Breast epithelium (tissue), 4 donors: ENCODE measurements around the gene DEGS1. TPM values are rescaled to one million over a fixed set of nuclear protein-coding genes. Genes with fewer than 3 reads are reported as not detected.

ENCODE experiments used
- DNase-seq, 2 donors: peaks; one replicate each; pipeline ENCODE4 v3.0.0-alpha.2; 2019; ENCODE audit warnings: low spot score in 2 of 2
- H3K27ac ChIP-seq, 2 donors: fragments of 200-600 bp; sonication (generic) in 1 of 2; one replicate each; pipeline ENCODE4 v1.5.1; 2016 to 2019; ENCODE audit warnings: mild to moderate bottlenecking in 1 of 2
- H3K27me3 ChIP-seq, 2 donors: fragments of 200-600 bp; sonication (generic) in 1 of 2; one replicate each; pipeline versions ENCODE4 v1.5.1 to v1.6.0; 2017 to 2019; ENCODE audit warnings: control low read depth in 1 of 2, mild to moderate bottlenecking in 1 of 2
- H3K36me3 ChIP-seq: fragments of 200-600 bp; one replicate; pipeline ENCODE4 v1.5.1; 2019
- H3K4me1 ChIP-seq, 2 donors: fragments of 200-600 bp; sonication (generic); one replicate each; pipeline ENCODE4 v1.5.1; 2016 to 2019; ENCODE audit warnings: control low read depth in 1 of 2
- H3K4me3 ChIP-seq, 3 donors: fragments of 200-600 bp; sonication (generic); 1 replicate in 2 of 3; 2 replicates in 1 of 3; pipeline ENCODE4 v1.5.1; 2016 to 2019; ENCODE audit warnings: mild to moderate bottlenecking in 3 of 3, moderate library complexity in 2 of 3
- H3K9me3 ChIP-seq, 2 donors: fragments of 200-600 bp; sonication (generic) in 1 of 2; one replicate each; pipeline ENCODE4 v1.5.1; 2016 to 2019; ENCODE audit warnings: control low read depth in 1 of 2
- CTCF ChIP-seq, 3 donors: fragments of 450-650 bp; IDR thresholded peaks; one replicate each; pipeline ENCODE4 v1.5.1; 2016 to 2017; ENCODE audit warnings: antibody characterized with exemption in 3 of 3, mild to moderate bottlenecking in 3 of 3, moderate library complexity in 3 of 3
- POLR2A ChIP-seq: fragments of 450-650 bp; IDR thresholded peaks from one replicate; pipeline ENCODE4 v1.6.1; 2016; ENCODE audit warnings: antibody characterized with exemption, mild to moderate bottlenecking, moderate library complexity
- POLR2AphosphoS5 ChIP-seq, 3 donors: sonication (generic); formaldehyde crosslinking; IDR thresholded peaks; one replicate each; pipeline ENCODE4 v1.6.1; 2017; ENCODE audit warnings: antibody characterized with exemption in 3 of 3
- intact Hi-C: fragments of 100-400 bp; cut with DNase I; formaldehyde crosslinking; loops from one replicate; pipeline ENCODE4 v1.15.1; 2023; ENCODE audit warnings: low total_unique reads
- total RNA-seq, 3 donors: library from RNA; depleted of rRNA; stranded (reverse); fragments of >200 nt; gene quantifications; one replicate each; pipeline ENCODE4 v1.1.0, GENCODE V29; 2016

The DEGS1 gene
- total RNA-seq, 3 donors from 2014 or later, result 74.9 to 84.4 (median 81.0) TPM

GRCh38 chr1:224149709-224150108, 33.3 kb upstream of the DEGS1 start:
- H3K27ac ChIP-seq, result no peak overlapping the region
- TF ChIP-seq POLR2AphosphoS5 (IDR thresholded peaks at IDR 0.05), result no peak
- TF ChIP-seq CTCF (IDR thresholded peaks at IDR 0.05), result no peak
- no peak for TF ChIP-seq POLR2A
- intact Hi-C loops, result no loop called here
- H3K9me3 ChIP-seq, result no peaks in the 10 kb centered on the region
- no peak overlapping the region for H3K4me3 ChIP-seq
- no peak for DNase-seq
- no peaks in the 10 kb centered on the region for H3K4me1 ChIP-seq
- no peaks in the 10 kb centered on the region for H3K27me3 ChIP-seq
- H3K36me3 ChIP-seq, result no peaks in the 10 kb centered on the region

GRCh38 chr1:224151117-224151516, 31.9 kb upstream of the DEGS1 start:
- Histone ChIP-seq H3K27ac (no peak overlapping the region), H3K27me3 (no peaks in the 10 kb centered on the region), H3K4me3 (no peak overlapping the region), H3K4me1 (no peaks in the 10 kb centered on the region), H3K36me3 (no peaks in the 10 kb centered on the region), H3K9me3 (no peaks in the 10 kb centered on the region)
- no peak for TF ChIP-seq POLR2AphosphoS5 (IDR thresholded peaks at IDR 0.05)
- no peak for TF ChIP-seq CTCF (IDR thresholded peaks at IDR 0.05)
- TF ChIP-seq POLR2A, result no peak
- intact Hi-C loops, result no loop called here
- DNase-seq, result no peak

GRCh38 chr1:224157316-224157715, 25.7 kb upstream of the DEGS1 start:
- no peak for DNase-seq
- H3K4me1 ChIP-seq, result no peaks in the 10 kb centered on the region
- intact Hi-C loops, result no loop called here
- H3K36me3 ChIP-seq, result peaks cover 7% of the 10 kb centered on the region
- TF ChIP-seq POLR2A (no peak), POLR2AphosphoS5 (IDR thresholded peaks at IDR 0.05) (no peak)
- H3K27me3 ChIP-seq, result no peaks in the 10 kb centered on the region
- no peak overlapping the region for H3K4me3 ChIP-seq
- no peak overlapping the region for H3K27ac ChIP-seq
- H3K9me3 ChIP-seq, result no peaks in the 10 kb centered on the region

GRCh38 chr1:224159541-224159940, 23.5 kb upstream of the DEGS1 start:
- Histone ChIP-seq H3K4me3 (no peak overlapping the region), H3K9me3 (no peaks in the 10 kb centered on the region), H3K4me1 (no peaks in the 10 kb centered on the region), H3K36me3 (peaks cover 7% of the 10 kb centered on the region), H3K27me3 (no peaks in the 10 kb centered on the region), H3K27ac (no peak overlapping the region)
- no peak for DNase-seq
- TF ChIP-seq POLR2AphosphoS5 (IDR thresholded peaks at IDR 0.05), result no peak
- no peak for TF ChIP-seq POLR2A
- intact Hi-C loops, result no loop called here

GRCh38 chr1:224160171-224160682, 22.8 kb upstream of the DEGS1 start:
- Histone ChIP-seq H3K9me3 (no peaks in the 10 kb centered on the region), H3K27me3 (no peaks in the 10 kb centered on the region), H3K36me3 (peaks cover 7% of the 10 kb centered on the region), H3K27ac (no peak overlapping the region), H3K4me1 (no peaks in the 10 kb centered on the region), H3K4me3 (no peak overlapping the region)
- intact Hi-C loops, result no loop called here
- TF ChIP-seq CTCF (IDR thresholded peaks at IDR 0.05), result no peak
- no peak for TF ChIP-seq POLR2AphosphoS5 (IDR thresholded peaks at IDR 0.05)
- TF ChIP-seq POLR2A, result no peak
- no peak for DNase-seq

- Histone ChIP-seq H3K4me3 (no peak overlapping the region), H3K27ac (no peak overlapping the region), H3K36me3 (peaks cover 6% of the 10 kb centered on the region), H3K4me1 (no peaks in the 10 kb centered on the region), H3K27me3 (no peaks in the 10 kb centered on the region), H3K9me3 (no peaks in the 10 kb centered on the region)
- DNase-seq, result no peak
- intact Hi-C loops, result no loop called here
- TF ChIP-seq POLR2A (no peak), CTCF (IDR thresholded peaks at IDR 0.05) (no peak), POLR2AphosphoS5 (IDR thresholded peaks at IDR 0.05) (no peak)
Measured at GRCh38 chr1:224162768-224163167, 20.3 kb upstream of the DEGS1 start.
